ENCODE data around the gene FOSB.

Gene FOSB

GRCh38 chr19:45442408-45442777 lies 25.4 kb upstream of the FOSB start:
- Histone ChIP-seq H3K9me3 (ENCODE audit: control insufficient read depth, low read length) (no peaks in the 10 kb centered on the region), H3K4me3 (ENCODE audit: insufficient read depth in 1 of 2, low read depth in 1 of 2, low read length in 2 of 2) (no peak overlapping the region), H3K4me1 (ENCODE audit: control insufficient read depth, insufficient read depth, low read depth, low read length) (peaks cover 21% of the 10 kb centered on the region), H4K8ac (ENCODE audit: low read length) (no peak overlapping the region), H3K23ac (ENCODE audit: low read length in 2 of 2) (no peak overlapping the region), H2BK5ac (ENCODE audit: low read depth, low read length, poor library complexity, severe bottlenecking) (no peak overlapping the region), H2BK120ac (ENCODE audit: low read depth, low read length) (no peak overlapping the region), H2AK5ac (ENCODE audit: low read length, severe bottlenecking) (no peak overlapping the region), H3K36me3 (ENCODE audit: control insufficient read depth in 1 of 2, insufficient read depth in 2 of 2, low read depth in 1 of 2, low read length in 2 of 2) (no peaks in the 10 kb centered on the region), H3K27ac (ENCODE audit: low read length, poor library complexity, severe bottlenecking) (no peak overlapping the region), H2AFZ (ENCODE audit: low read depth, low read length) (no peak overlapping the region), H2BK15ac (ENCODE audit: low read depth, poor library complexity, severe bottlenecking) (peak overlapping the region; percentile 65), H3K4ac (ENCODE audit: low read depth in 1 of 2, low read length in 2 of 2) (no peak overlapping the region), H3K79me1 (replicated peaks; ENCODE audit: low read length, poor library complexity, severe bottlenecking) (no peaks in the 10 kb centered on the region), H3K9ac (ENCODE audit: low read length) (peak overlapping the region; percentile 92), H4K91ac (ENCODE audit: low read length) (no peak overlapping the region), H2BK12ac (ENCODE audit: low read length in 2 of 2) (peak overlapping the region; percentile 67 to 87), H3K4me2 (ENCODE audit: low read length, poor library complexity, severe bottlenecking) (no peak overlapping the region), H3K27me3 (ENCODE audit: control insufficient read depth in 1 of 2, insufficient read depth in 1 of 2, low read length in 2 of 2) (no peaks in the 10 kb centered on the region), H3K14ac (ENCODE audit: low read length in 2 of 2) (no peak overlapping the region), H3K18ac (ENCODE audit: low read depth in 1 of 2, low read length in 2 of 2) (peak overlapping the region in 1 of 2 experiments; percentile 26)
- DNase-seq: no peak
- 100% methylated on average over 2 of the region's 2 CpGs for WGBS

GRCh38 chr19:45442778-45443461 lies 24.9 kb upstream of the FOSB start:
- peak; percentile 83 for DNase-seq
- Histone ChIP-seq H3K27me3 (ENCODE audit: control insufficient read depth in 1 of 2, insufficient read depth in 1 of 2, low read length in 2 of 2) (no peaks in the 10 kb centered on the region), H3K4me1 (ENCODE audit: control insufficient read depth, insufficient read depth, low read depth, low read length) (peaks cover 21% of the 10 kb centered on the region), H3K79me1 (replicated peaks; ENCODE audit: low read length, poor library complexity, severe bottlenecking) (no peaks in the 10 kb centered on the region), H2BK120ac (ENCODE audit: low read depth, low read length) (no peak overlapping the region), H4K8ac (ENCODE audit: low read length) (no peak overlapping the region), H3K23ac (ENCODE audit: low read length in 2 of 2) (no peak overlapping the region), H2BK5ac (ENCODE audit: low read depth, low read length, poor library complexity, severe bottlenecking) (no peak overlapping the region), H2AK5ac (ENCODE audit: low read length, severe bottlenecking) (no peak overlapping the region), H3K27ac (ENCODE audit: low read length, poor library complexity, severe bottlenecking) (no peak overlapping the region), H3K4ac (ENCODE audit: low read depth in 1 of 2, low read length in 2 of 2) (peak overlapping the region in 1 of 2 experiments; percentile 2), H3K4me3 (ENCODE audit: insufficient read depth in 1 of 2, low read depth in 1 of 2, low read length in 2 of 2) (peak overlapping the region; percentile 37 to 79), H4K91ac (ENCODE audit: low read length) (peak overlapping the region; percentile 88), H2AFZ (ENCODE audit: low read depth, low read length) (no peak overlapping the region), H3K18ac (ENCODE audit: low read depth in 1 of 2, low read length in 2 of 2) (peak overlapping the region; percentile 47 to 52), H3K14ac (ENCODE audit: low read length in 2 of 2) (peak overlapping the region in 1 of 2 experiments; percentile 53), H3K9me3 (ENCODE audit: control insufficient read depth, low read length) (no peaks in the 10 kb centered on the region), H3K36me3 (ENCODE audit: control insufficient read depth in 1 of 2, insufficient read depth in 2 of 2, low read depth in 1 of 2, low read length in 2 of 2) (no peaks in the 10 kb centered on the region), H3K4me2 (ENCODE audit: low read length, poor library complexity, severe bottlenecking) (peak overlapping the region; percentile 90), H3K9ac (ENCODE audit: low read length) (peak overlapping the region; percentile 92), H2BK12ac (ENCODE audit: low read length in 2 of 2) (peak overlapping the region; percentile 67 to 87), H2BK15ac (ENCODE audit: low read depth, poor library complexity, severe bottlenecking) (peak overlapping the region; percentile 65)
- 10% methylated on average over 14 of the region's 15 CpGs for WGBS

- Histone ChIP-seq H3K4me1 (ENCODE audit: control insufficient read depth, insufficient read depth, low read depth, low read length) (peaks cover 21% of the 10 kb centered on the region), H3K18ac (ENCODE audit: low read depth in 1 of 2, low read length in 2 of 2) (peak overlapping the region; percentile 79 to 82), H4K8ac (ENCODE audit: low read length) (peak overlapping the region; percentile 84), H3K9ac (ENCODE audit: low read length) (peak overlapping the region; percentile 92), H3K23ac (ENCODE audit: low read length in 2 of 2) (no peak overlapping the region), H3K79me1 (replicated peaks; ENCODE audit: low read length, poor library complexity, severe bottlenecking) (no peaks in the 10 kb centered on the region), H2AK5ac (ENCODE audit: low read length, severe bottlenecking) (no peak overlapping the region), H3K27ac (ENCODE audit: low read length, poor library complexity, severe bottlenecking) (no peak overlapping the region), H3K4me2 (ENCODE audit: low read length, poor library complexity, severe bottlenecking) (peak overlapping the region; percentile 90), H3K27me3 (ENCODE audit: control insufficient read depth in 1 of 2, insufficient read depth in 1 of 2, low read length in 2 of 2) (no peaks in the 10 kb centered on the region), H3K9me3 (ENCODE audit: control insufficient read depth, low read length) (no peaks in the 10 kb centered on the region), H3K14ac (ENCODE audit: low read length in 2 of 2) (peak overlapping the region; percentile 18 to 26), H4K91ac (ENCODE audit: low read length) (peak overlapping the region; percentile 81), H2BK15ac (ENCODE audit: low read depth, poor library complexity, severe bottlenecking) (peak overlapping the region; percentile 95), H3K4ac (ENCODE audit: low read depth in 1 of 2, low read length in 2 of 2) (peak overlapping the region; percentile 75 to 93), H2BK12ac (ENCODE audit: low read length in 2 of 2) (peak overlapping the region in 1 of 2 experiments; percentile 89), H2AFZ (ENCODE audit: low read depth, low read length) (peak overlapping the region; percentile 29), H2BK5ac (ENCODE audit: low read depth, low read length, poor library complexity, severe bottlenecking) (no peak overlapping the region), H3K4me3 (ENCODE audit: insufficient read depth in 1 of 2, low read depth in 1 of 2, low read length in 2 of 2) (peak overlapping the region; percentile 53 to 79), H2BK120ac (ENCODE audit: low read depth, low read length) (peak overlapping the region; percentile 96), H3K36me3 (ENCODE audit: control insufficient read depth in 1 of 2, insufficient read depth in 2 of 2, low read depth in 1 of 2, low read length in 2 of 2) (no peaks in the 10 kb centered on the region)
- peak; percentile 98 for DNase-seq
- under 1% methylated on average over 46 of the region's 49 CpGs for WGBS
Observed at GRCh38 chr19:45443462-45444317, 24.1 kb upstream of the FOSB start.

Data from mesenchymal stem cell (in vitro differentiated cells and primary cell).